ENCODE results near the gene YIPF7.

The YIPF7 gene

GRCh38 chr4:44629280-44629866 is 22.1 kb downstream of the YIPF7 start:
- in situ Hi-C loops (cut with HindIII; ENCODE audit: low sequenced_read_pairs): no loop called here

- in situ Hi-C loops (cut with HindIII; ENCODE audit: low sequenced_read_pairs): no loop called here
Observed at GRCh38 chr4:44623676-44624075, 27.7 kb downstream of the YIPF7 start.

GRCh38 chr4:44616621-44617020 is 34.8 kb downstream of the YIPF7 start:
- in situ Hi-C loops (cut with HindIII; ENCODE audit: low sequenced_read_pairs): no loop called here

GRCh38 chr4:44583393-44583792 is 68.0 kb downstream of the YIPF7 start:
- in situ Hi-C loops (cut with HindIII; ENCODE audit: low sequenced_read_pairs): no loop called here

- in situ Hi-C loops (cut with HindIII; ENCODE audit: low sequenced_read_pairs): no loop called here
Observed at GRCh38 chr4:44580231-44580630, 71.2 kb downstream of the YIPF7 start.

GRCh38 chr4:44578954-44579353 is 72.5 kb downstream of the YIPF7 start:
- in situ Hi-C loops (cut with HindIII; ENCODE audit: low sequenced_read_pairs): no loop called here

Data from DLD1 (cell line).